Esophagus muscularis mucosa (tissue), 4 donors: ENCODE results near the gene FKTN.

Experiments
- EP300 ChIP-seq: sonication (generic); formaldehyde crosslinking; IDR thresholded peaks from one replicate; pipeline ENCODE4 v1.6.1; 2017; ENCODE audit warnings: antibody characterized with exemption
- POLR2A ChIP-seq: fragments of 450-650 bp; IDR thresholded peaks from one replicate; pipeline ENCODE4 v1.6.1; 2017; ENCODE audit warnings: antibody characterized with exemption, moderate library complexity, mild to moderate bottlenecking, low read depth
- POLR2AphosphoS5 ChIP-seq, 2 donors: sonication (generic); formaldehyde crosslinking; IDR thresholded peaks; one replicate each; pipeline ENCODE4 v1.6.1; 2017; ENCODE audit warnings: antibody characterized with exemption in 2 of 2
- TF ChIP-seq, protein P1 (sequence below), 3 experiments: fragments of 200-600 bp in 2 of 3; fragments of 450-650 bp in 1 of 3; sonication (generic) in 2 of 3; IDR thresholded peaks; one replicate each; pipeline ENCODE4 v1.5.1; 2017 to 2019; ENCODE audit warnings: antibody characterized with exemption in 3 of 3, mild to moderate bottlenecking in 2 of 3, moderate library complexity in 1 of 3

GRCh38 chr9:105541838-105542237 is 16.1 kb upstream of the FKTN start:
- TF ChIP-seq, protein P1, sequence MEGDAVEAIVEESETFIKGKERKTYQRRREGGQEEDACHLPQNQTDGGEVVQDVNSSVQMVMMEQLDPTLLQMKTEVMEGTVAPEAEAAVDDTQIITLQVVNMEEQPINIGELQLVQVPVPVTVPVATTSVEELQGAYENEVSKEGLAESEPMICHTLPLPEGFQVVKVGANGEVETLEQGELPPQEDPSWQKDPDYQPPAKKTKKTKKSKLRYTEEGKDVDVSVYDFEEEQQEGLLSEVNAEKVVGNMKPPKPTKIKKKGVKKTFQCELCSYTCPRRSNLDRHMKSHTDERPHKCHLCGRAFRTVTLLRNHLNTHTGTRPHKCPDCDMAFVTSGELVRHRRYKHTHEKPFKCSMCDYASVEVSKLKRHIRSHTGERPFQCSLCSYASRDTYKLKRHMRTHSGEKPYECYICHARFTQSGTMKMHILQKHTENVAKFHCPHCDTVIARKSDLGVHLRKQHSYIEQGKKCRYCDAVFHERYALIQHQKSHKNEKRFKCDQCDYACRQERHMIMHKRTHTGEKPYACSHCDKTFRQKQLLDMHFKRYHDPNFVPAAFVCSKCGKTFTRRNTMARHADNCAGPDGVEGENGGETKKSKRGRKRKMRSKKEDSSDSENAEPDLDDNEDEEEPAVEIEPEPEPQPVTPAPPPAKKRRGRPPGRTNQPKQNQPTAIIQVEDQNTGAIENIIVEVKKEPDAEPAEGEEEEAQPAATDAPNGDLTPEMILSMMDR (IDR thresholded peaks at IDR 0.05): no peak
- no peak for TF ChIP-seq POLR2A
- no peak for TF ChIP-seq POLR2AphosphoS5 (IDR thresholded peaks at IDR 0.05)
- no peak for TF ChIP-seq EP300
